DOHH2 (cell line): ENCODE measurements around the gene COL26A1.
"Not testable (repeated sequence)": the region's sequence is repeated elsewhere in the genome, so short reads cannot be mapped to it uniquely, and the experiment has no call there.

Experiments
- EZH2phosphoT487 ChIP-seq: fragments of 200-600 bp; sonication (generic); IDR thresholded peaks from 2 replicates; pipeline ENCODE4 v1.6.1; 2017; ENCODE audit warnings: borderline replicate concordance, mild to moderate bottlenecking, antibody characterized with exemption, low read length, moderate library complexity, mixed read lengths
- TF ChIP-seq, protein P1 (sequence below): fragments of 200-600 bp; sonication (generic); IDR thresholded peaks from one replicate; pipeline ENCODE4 v1.5.1; 2014; ENCODE audit warnings: antibody characterized with exemption, mild to moderate bottlenecking, low read depth, low read length; ENCODE audit not compliant: poor library complexity, severe bottlenecking

DNA sequence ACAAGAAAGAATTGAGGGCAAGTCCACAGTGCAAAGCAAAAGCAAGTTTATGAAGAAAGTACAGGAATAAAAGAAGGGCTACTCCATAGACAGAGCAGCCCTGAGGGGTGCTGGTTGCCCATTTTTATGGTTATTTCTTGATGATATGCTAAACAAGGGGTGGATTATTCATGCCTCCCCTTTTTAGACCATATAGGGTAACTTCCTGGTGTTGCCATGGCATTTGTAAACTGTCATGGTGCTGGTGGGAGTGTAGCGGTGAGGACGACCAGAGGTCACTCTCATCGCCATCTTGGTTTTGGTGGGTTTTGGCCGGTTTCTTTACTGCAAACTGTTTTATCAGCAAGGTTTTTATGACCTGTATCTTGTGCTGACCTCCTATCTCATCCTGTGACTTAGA, 128.8 kb downstream of the COL26A1 start:
- TF ChIP-seq, protein P1, sequence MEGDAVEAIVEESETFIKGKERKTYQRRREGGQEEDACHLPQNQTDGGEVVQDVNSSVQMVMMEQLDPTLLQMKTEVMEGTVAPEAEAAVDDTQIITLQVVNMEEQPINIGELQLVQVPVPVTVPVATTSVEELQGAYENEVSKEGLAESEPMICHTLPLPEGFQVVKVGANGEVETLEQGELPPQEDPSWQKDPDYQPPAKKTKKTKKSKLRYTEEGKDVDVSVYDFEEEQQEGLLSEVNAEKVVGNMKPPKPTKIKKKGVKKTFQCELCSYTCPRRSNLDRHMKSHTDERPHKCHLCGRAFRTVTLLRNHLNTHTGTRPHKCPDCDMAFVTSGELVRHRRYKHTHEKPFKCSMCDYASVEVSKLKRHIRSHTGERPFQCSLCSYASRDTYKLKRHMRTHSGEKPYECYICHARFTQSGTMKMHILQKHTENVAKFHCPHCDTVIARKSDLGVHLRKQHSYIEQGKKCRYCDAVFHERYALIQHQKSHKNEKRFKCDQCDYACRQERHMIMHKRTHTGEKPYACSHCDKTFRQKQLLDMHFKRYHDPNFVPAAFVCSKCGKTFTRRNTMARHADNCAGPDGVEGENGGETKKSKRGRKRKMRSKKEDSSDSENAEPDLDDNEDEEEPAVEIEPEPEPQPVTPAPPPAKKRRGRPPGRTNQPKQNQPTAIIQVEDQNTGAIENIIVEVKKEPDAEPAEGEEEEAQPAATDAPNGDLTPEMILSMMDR: not testable (repeated sequence)
- TF ChIP-seq EZH2phosphoT487: not testable (repeated sequence)
